ENCODE results near the gene CNDP2.

- TF ChIP-seq CTCF (IDR thresholded peaks at IDR 0.05) (no peak), EP300 (IDR thresholded peaks at IDR 0.05) (no peak), POLR2A (IDR thresholded peaks at IDR 0.05; ENCODE audit: low read depth) (no peak), POLR2AphosphoS5 (IDR thresholded peaks at IDR 0.05) (no peak)
Observed at GRCh38 chr18:74533666-74534065, 37.5 kb downstream of the CNDP2 start.
